Measurements from ENCODE around the gene PHF20.

Gene PHF20

DNA sequence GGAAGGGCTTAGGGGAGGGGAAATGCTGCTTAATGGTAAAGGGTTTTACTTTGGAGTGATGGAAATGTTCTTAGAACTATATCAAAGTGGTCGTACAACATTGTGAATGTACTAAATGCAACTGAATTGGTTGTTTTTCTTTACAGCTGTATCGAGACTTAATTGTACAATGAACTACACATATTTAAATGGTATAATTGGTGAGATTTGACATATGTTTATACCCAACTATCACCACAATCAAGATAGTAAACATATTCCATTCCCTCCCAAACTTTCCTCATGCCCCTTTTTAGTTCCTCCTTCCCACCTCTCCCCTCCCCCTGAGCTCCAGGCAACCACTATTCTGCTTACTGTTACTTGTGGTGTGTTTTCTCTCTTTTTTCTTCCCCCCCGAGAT, 138.4 kb downstream of the PHF20 start:
- Histone ChIP-seq H3K4me2 (ENCODE audit: low read length) (no peak overlapping the region), H3K4me3 (ENCODE audit: low read length) (no peak overlapping the region), H3K4me1 (ENCODE audit: control insufficient read depth, insufficient read depth, low read length) (peaks cover 3% of the 10 kb centered on the region), H3K27me3 (ENCODE audit: control insufficient read depth, insufficient read depth, low read length) (no peaks in the 10 kb centered on the region), H3K9ac (ENCODE audit: low read depth, low read length) (no peak overlapping the region), H3K36me3 (ENCODE audit: insufficient read depth, low read length) (peaks cover 28% of the 10 kb centered on the region), H3K9me3 (replicated peaks; ENCODE audit: low read length) (no peaks in the 10 kb centered on the region)

DNA sequence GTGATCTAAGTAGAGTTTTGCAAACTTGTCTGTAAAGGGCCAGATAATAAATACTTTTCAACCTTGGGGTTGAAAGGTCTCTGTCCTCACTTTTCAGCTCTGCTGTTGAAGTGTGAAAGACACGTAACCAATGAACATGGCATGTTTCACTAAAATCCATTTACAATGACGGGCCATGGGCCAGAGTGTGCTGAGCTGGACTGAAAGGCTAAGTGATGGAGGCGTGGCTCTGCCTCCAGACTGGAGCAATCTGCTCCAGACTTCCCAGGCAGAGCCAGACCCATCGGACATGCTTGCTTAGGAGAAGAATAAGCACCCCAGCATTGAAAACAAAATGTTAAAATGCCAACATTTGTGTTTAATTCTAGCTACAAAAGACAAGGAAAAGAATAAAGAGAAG, 141.1 kb downstream of the PHF20 start:
- peaks cover 27% of the 10 kb centered on the region for H3K36me3 ChIP-seq (ENCODE audit: insufficient read depth, low read length)
- no peaks in the 10 kb centered on the region for H3K9me3 ChIP-seq (replicated peaks; ENCODE audit: low read length)
- H3K9ac ChIP-seq (ENCODE audit: low read depth, low read length), result no peak overlapping the region
- H3K4me3 ChIP-seq (ENCODE audit: low read length), result no peak overlapping the region
- H3K27me3 ChIP-seq (ENCODE audit: control insufficient read depth, insufficient read depth, low read length), result no peaks in the 10 kb centered on the region
- H3K4me2 ChIP-seq (ENCODE audit: low read length), result no peak overlapping the region
- H3K4me1 ChIP-seq (ENCODE audit: control insufficient read depth, insufficient read depth, low read length), result no peaks in the 10 kb centered on the region

DNA sequence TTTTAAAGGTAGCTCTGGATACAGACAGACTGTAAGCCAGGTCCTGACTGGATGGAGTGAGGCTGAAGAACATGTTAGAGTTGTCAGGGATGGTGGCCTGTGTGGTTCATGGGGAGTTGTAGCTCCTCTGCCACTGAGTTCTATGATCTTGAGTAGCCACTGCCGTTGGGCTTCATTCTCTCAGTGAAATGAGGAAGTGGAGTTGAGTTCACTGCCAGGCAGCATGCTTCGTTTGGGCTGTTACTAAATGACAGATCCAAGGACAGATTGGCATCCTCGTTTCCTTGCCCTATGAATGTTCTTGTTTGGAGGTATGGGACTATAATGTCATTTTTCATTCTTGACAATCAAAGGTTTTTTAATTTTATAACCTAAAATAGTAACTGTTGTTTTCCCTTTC, 145.3 kb downstream of the PHF20 start:
- Histone ChIP-seq H3K4me3 (ENCODE audit: low read length) (no peak overlapping the region), H3K9ac (ENCODE audit: low read depth, low read length) (no peak overlapping the region), H3K4me2 (ENCODE audit: low read length) (no peak overlapping the region), H3K4me1 (ENCODE audit: control insufficient read depth, insufficient read depth, low read length) (no peaks in the 10 kb centered on the region), H3K36me3 (ENCODE audit: insufficient read depth, low read length) (peaks cover 43% of the 10 kb centered on the region), H3K9me3 (replicated peaks; ENCODE audit: low read length) (no peaks in the 10 kb centered on the region), H3K27me3 (ENCODE audit: control insufficient read depth, insufficient read depth, low read length) (no peaks in the 10 kb centered on the region)

DNA sequence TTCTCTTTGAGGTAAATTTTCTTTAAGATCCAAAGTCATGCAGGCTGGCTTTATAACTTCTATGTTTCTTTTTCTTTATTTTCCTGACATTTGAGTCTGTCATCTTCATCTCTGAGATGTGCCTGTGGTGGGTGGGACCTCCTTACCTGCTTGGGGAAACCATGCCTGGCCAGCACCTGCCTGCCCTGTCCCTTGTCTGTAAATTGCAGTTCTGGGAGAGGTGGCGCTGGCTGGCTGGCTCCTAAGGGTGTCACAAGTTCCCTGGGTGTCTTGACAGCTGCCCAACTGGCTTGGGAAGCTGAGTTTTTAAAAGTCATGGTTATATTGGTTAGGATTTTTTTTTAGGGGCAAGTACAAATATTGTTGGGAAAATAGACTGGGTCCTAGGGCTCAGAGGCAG, 146.2 kb downstream of the PHF20 start:
- no peak overlapping the region for H3K4me2 ChIP-seq (ENCODE audit: low read length)
- H3K27me3 ChIP-seq (ENCODE audit: control insufficient read depth, insufficient read depth, low read length), result no peaks in the 10 kb centered on the region
- H3K36me3 ChIP-seq (ENCODE audit: insufficient read depth, low read length), result peaks cover 38% of the 10 kb centered on the region
- no peaks in the 10 kb centered on the region for H3K4me1 ChIP-seq (ENCODE audit: control insufficient read depth, insufficient read depth, low read length)
- no peaks in the 10 kb centered on the region for H3K9me3 ChIP-seq (replicated peaks; ENCODE audit: low read length)
- H3K4me3 ChIP-seq (ENCODE audit: low read length), result no peak overlapping the region
- H3K9ac ChIP-seq (ENCODE audit: low read depth, low read length), result no peak overlapping the region

DNA sequence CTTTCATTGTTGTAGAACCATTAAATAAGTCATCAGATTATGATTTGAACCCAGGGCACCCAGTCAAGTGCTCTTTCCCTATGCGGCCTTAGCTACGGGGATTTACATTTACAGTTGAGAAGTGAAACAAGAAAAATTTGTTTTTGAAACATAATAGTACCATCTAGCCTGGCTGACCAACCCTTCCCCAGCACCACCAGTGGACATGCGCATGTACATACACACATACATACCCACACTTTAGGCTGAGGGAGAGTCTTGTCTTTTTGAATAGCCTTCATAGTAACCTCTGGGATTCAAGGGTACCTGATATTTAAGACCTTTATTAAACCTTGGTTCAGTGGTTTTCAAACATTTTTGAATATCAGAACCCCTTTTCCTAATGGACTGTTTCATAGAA, 148.7 kb downstream of the PHF20 start:
- Histone ChIP-seq H3K4me1 (ENCODE audit: control insufficient read depth, insufficient read depth, low read length) (no peaks in the 10 kb centered on the region), H3K4me2 (ENCODE audit: low read length) (no peak overlapping the region), H3K36me3 (ENCODE audit: insufficient read depth, low read length) (peaks cover 24% of the 10 kb centered on the region), H3K9me3 (replicated peaks; ENCODE audit: low read length) (no peaks in the 10 kb centered on the region), H3K4me3 (ENCODE audit: low read length) (no peak overlapping the region), H3K9ac (ENCODE audit: low read depth, low read length) (no peak overlapping the region), H3K27me3 (ENCODE audit: control insufficient read depth, insufficient read depth, low read length) (no peaks in the 10 kb centered on the region)

DNA sequence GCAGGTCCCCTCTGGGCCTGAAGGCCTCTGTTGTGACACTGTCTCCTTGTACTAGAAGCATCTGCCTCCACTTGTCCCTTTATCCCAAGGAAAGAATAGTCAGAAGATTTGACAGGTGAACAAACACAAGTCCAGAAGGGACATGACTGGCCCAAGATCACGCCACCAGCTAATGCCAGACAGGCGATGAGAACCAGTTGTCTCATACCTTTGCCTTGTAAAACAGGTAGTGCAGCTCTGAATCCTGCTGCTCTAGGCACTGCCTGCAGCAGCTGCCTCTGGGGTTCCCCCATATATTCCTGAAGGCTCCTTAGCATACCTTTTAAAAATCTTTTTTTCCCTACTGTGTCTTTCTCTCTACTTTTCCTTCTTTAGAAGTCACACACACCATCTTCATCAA, 157.5 kb downstream of the PHF20 start:
- Histone ChIP-seq H3K9ac (ENCODE audit: low read depth, low read length) (no peak overlapping the region), H3K4me3 (ENCODE audit: low read length) (no peak overlapping the region), H3K4me1 (ENCODE audit: control insufficient read depth, insufficient read depth, low read length) (no peaks in the 10 kb centered on the region), H3K27me3 (ENCODE audit: control insufficient read depth, insufficient read depth, low read length) (no peaks in the 10 kb centered on the region), H3K9me3 (replicated peaks; ENCODE audit: low read length) (no peaks in the 10 kb centered on the region), H3K4me2 (ENCODE audit: low read length) (no peak overlapping the region), H3K36me3 (ENCODE audit: insufficient read depth, low read length) (peaks cover 27% of the 10 kb centered on the region)

DNA sequence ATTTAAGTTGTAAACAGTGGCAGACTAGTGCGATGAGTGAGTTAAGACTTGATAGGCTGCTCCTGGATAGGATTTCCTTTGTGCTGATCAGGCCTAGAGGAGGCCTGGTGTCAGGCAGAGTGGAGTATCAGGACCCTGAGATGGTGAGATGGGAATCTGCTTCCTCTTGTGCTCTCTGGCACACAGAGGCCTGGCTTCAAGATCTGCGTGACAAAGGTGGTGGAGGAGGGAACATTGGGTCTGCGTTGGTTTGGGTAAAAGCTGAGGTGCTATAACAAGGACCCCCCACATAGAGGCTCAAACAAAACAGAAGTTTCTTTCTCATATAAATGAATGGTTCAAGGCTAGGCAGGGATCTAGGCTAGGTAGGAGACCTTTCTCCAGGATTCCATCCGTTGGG, 162.2 kb downstream of the PHF20 start:
- Histone ChIP-seq H3K4me1 (ENCODE audit: control insufficient read depth, insufficient read depth, low read length) (peaks cover 7% of the 10 kb centered on the region), H3K9ac (ENCODE audit: low read depth, low read length) (no peak overlapping the region), H3K9me3 (replicated peaks; ENCODE audit: low read length) (no peaks in the 10 kb centered on the region), H3K4me2 (ENCODE audit: low read length) (no peak overlapping the region), H3K4me3 (ENCODE audit: low read length) (no peak overlapping the region), H3K27me3 (ENCODE audit: control insufficient read depth, insufficient read depth, low read length) (no peaks in the 10 kb centered on the region), H3K36me3 (ENCODE audit: insufficient read depth, low read length) (peaks cover 22% of the 10 kb centered on the region)

DNA sequence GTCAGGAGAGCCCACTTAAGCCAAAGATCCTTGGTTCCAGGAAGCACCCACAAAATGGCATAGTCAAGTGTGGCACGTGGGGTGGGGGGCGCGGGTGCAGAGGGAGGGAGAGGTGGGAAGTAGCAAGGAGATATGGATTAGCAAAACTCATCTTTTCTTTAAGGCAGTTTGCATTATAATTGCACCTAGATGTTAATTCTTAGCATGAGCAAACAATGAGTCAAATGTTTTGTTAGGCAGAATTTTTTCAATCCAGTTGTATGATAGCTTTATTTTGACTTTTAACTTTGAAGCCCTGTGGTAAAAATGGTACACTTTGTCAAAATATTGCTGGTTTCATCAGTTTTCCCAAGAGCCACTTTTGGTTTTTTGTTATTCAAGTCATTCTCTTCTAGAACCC, 167.4 kb downstream of the PHF20 start:
- H3K4me1 ChIP-seq (ENCODE audit: control insufficient read depth, insufficient read depth, low read length), result peaks cover 15% of the 10 kb centered on the region
- peaks cover 28% of the 10 kb centered on the region for H3K36me3 ChIP-seq (ENCODE audit: insufficient read depth, low read length)

DNA sequence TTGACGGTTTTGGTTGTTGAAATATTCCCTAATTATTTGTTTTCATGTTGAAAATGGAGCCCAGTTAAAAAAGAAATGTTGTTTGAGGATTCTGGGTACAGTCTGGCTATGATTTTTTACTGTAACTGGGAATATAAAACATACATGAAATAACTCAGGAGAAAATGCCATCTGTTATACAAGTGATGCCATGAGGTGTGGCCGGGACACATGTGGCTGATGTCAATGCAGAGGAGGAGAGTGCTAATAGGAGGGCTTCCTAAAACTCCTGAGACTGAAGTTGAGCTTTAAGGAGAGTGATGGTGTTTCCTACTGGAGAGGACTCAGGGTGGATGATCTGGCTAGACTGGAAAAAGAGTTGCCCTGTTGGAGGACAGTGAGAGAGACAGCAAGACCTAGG, 169.8 kb downstream of the PHF20 start:
- H3K27me3 ChIP-seq (ENCODE audit: control insufficient read depth, insufficient read depth, low read length), result no peaks in the 10 kb centered on the region
- H3K9ac ChIP-seq (ENCODE audit: low read depth, low read length), result no peak overlapping the region
- no peaks in the 10 kb centered on the region for H3K9me3 ChIP-seq (replicated peaks; ENCODE audit: low read length)
- H3K4me1 ChIP-seq (ENCODE audit: control insufficient read depth, insufficient read depth, low read length), result peaks cover 15% of the 10 kb centered on the region
- no peak overlapping the region for H3K4me2 ChIP-seq (ENCODE audit: low read length)
- no peak overlapping the region for H3K4me3 ChIP-seq (ENCODE audit: low read length)
- H3K36me3 ChIP-seq (ENCODE audit: insufficient read depth, low read length), result peaks cover 28% of the 10 kb centered on the region

More for the DNA sequence above, 167.4 kb downstream of the PHF20 start:
- no peaks in the 10 kb centered on the region for H3K9me3 ChIP-seq (replicated peaks; ENCODE audit: low read length)
- no peak overlapping the region for H3K9ac ChIP-seq (ENCODE audit: low read depth, low read length)
- H3K4me3 ChIP-seq (ENCODE audit: low read length), result no peak overlapping the region
- H3K4me2 ChIP-seq (ENCODE audit: low read length), result peak overlapping the region; percentile 12
- H3K27me3 ChIP-seq (ENCODE audit: control insufficient read depth, insufficient read depth, low read length), result no peaks in the 10 kb centered on the region

DNA sequence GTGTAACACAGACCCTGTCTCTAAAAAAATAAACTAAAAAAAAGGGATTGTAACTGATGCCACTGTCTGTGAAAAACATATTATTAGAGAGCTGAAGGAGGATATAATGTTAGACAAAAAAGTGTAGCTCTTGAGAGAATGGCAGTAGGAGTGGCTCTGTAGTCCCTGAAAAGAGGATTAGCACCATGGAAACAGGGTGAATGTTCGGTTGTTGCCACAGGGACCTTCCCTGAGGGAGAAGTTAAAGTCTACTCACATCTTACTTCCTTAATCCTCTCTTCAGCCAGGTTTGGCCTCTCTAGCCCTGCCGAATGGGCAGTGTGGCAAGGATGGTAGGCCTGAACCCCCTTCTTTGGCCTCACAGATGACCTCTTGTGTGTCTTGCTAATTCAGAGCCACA, 170.4 kb downstream of the PHF20 start:
- Histone ChIP-seq H3K27me3 (ENCODE audit: control insufficient read depth, insufficient read depth, low read length) (no peaks in the 10 kb centered on the region), H3K4me1 (ENCODE audit: control insufficient read depth, insufficient read depth, low read length) (peaks cover 15% of the 10 kb centered on the region), H3K4me2 (ENCODE audit: low read length) (no peak overlapping the region), H3K9ac (ENCODE audit: low read depth, low read length) (no peak overlapping the region), H3K4me3 (ENCODE audit: low read length) (no peak overlapping the region), H3K36me3 (ENCODE audit: insufficient read depth, low read length) (peaks cover 31% of the 10 kb centered on the region), H3K9me3 (replicated peaks; ENCODE audit: low read length) (no peaks in the 10 kb centered on the region)

DNA sequence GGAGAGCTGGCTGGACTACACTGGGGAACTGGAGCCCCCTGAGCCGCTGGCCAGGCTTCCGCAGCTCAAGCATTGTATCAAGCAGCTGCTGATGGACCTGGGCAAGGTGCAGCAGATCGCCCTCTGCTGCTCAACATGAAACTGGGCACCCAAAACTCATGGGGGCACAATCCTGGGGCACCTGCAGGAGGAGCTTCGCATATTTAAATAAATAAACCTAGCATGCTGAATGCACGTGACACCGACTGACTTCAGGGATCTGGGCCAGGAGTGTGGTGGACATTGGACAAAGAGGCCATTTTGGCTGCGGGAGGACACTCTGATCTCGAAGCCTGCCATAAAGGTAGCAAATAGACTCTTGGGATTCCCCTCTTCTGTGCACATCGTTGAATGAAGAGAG, 175.7 kb downstream of the PHF20 start:
- H3K9me3 ChIP-seq (replicated peaks; ENCODE audit: low read length), result no peaks in the 10 kb centered on the region
- H3K4me2 ChIP-seq (ENCODE audit: low read length), result no peak overlapping the region
- H3K36me3 ChIP-seq (ENCODE audit: insufficient read depth, low read length), result peaks cover 21% of the 10 kb centered on the region
- H3K27me3 ChIP-seq (ENCODE audit: control insufficient read depth, insufficient read depth, low read length), result no peaks in the 10 kb centered on the region
- H3K9ac ChIP-seq (ENCODE audit: low read depth, low read length), result no peak overlapping the region
- peaks cover 2% of the 10 kb centered on the region for H3K4me1 ChIP-seq (ENCODE audit: control insufficient read depth, insufficient read depth, low read length)
- no peak overlapping the region for H3K4me3 ChIP-seq (ENCODE audit: low read length)

DNA sequence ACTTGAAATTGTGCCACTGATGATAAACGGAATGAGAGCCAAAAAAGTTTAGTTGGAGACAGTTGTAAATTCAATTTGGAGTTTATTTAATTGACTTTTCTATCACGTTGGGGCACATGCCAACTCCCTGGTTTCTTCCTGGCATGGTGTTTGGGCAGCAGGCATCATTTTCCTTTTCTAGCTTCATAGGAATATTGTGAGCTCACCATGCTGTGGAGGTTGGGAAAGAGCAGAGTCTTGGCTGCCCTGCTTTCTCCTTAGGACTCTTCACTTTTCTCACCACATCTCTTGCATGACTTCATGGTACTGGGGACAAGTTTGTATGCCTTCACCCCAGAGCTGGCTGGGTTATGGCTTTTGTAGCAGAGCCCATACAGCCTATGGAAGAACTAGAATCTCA, 176.1 kb downstream of the PHF20 start:
- Histone ChIP-seq H3K27me3 (ENCODE audit: control insufficient read depth, insufficient read depth, low read length) (no peaks in the 10 kb centered on the region), H3K9ac (ENCODE audit: low read depth, low read length) (no peak overlapping the region), H3K36me3 (ENCODE audit: insufficient read depth, low read length) (peaks cover 21% of the 10 kb centered on the region), H3K4me1 (ENCODE audit: control insufficient read depth, insufficient read depth, low read length) (peaks cover 7% of the 10 kb centered on the region), H3K4me3 (ENCODE audit: low read length) (no peak overlapping the region), H3K9me3 (replicated peaks; ENCODE audit: low read length) (no peaks in the 10 kb centered on the region), H3K4me2 (ENCODE audit: low read length) (no peak overlapping the region)

Data from skeletal muscle satellite cell (primary cell).